Measurements from ENCODE around the gene KIF25. TPM values are rescaled to one million over a fixed set of nuclear protein-coding genes. Genes with fewer than 3 reads are reported as not detected.

The KIF25 gene
- total RNA-seq, 1 experiment from 2014 or later, result not detected

DNA sequence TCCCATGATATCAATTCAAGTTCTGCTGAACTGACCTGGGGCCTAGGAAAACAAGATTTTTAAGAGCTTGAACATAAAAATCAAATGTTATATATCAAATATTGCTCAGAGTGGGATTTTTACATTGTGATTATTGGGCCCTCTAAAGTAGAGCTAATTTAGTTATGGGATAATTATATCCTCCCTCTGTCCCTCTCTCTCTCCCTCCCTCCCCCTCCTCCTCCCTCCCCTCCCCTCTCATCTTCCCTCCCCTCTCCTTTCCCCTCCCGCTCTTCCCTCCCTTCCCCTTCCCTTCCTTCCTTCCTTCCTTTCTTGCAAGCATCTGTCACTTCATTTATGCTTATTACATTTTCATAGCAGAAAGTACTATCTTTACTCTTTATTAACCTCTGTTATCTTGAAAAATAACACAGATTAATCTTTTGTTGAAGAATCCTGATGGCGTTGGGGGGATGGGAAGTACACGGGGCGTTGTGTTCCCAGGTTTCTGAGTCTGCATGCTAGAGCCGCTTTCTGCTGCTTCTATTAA lies 32.8 kb downstream of the KIF25 start:
- H3K4me1 ChIP-seq (replicated peaks; ENCODE audit: insufficient read depth), result no peaks in the 10 kb centered on the region
- H3K4me2 ChIP-seq, result no peak overlapping the region
- H3K9me3 ChIP-seq (ENCODE audit: insufficient read depth, low read depth), result peaks cover 3% of the 10 kb centered on the region; the same call in 1 of the 2 replicates
- no TSS peak for BruUV-seq (replicated peaks)
- intact Hi-C loops (cut with micrococcal nuclease; ENCODE audit: unreplicated experiment), result no loop called here
- CTCF ChIA-PET, result no interaction called here
- no peaks in the 10 kb centered on the region for H4K20me1 ChIP-seq (ENCODE audit: insufficient read depth)
- no peak for TF ChIP-seq EZH2 (IDR thresholded peaks at IDR 0.05; ENCODE audit: low read depth)
- TF ChIP-seq, protein P1, sequence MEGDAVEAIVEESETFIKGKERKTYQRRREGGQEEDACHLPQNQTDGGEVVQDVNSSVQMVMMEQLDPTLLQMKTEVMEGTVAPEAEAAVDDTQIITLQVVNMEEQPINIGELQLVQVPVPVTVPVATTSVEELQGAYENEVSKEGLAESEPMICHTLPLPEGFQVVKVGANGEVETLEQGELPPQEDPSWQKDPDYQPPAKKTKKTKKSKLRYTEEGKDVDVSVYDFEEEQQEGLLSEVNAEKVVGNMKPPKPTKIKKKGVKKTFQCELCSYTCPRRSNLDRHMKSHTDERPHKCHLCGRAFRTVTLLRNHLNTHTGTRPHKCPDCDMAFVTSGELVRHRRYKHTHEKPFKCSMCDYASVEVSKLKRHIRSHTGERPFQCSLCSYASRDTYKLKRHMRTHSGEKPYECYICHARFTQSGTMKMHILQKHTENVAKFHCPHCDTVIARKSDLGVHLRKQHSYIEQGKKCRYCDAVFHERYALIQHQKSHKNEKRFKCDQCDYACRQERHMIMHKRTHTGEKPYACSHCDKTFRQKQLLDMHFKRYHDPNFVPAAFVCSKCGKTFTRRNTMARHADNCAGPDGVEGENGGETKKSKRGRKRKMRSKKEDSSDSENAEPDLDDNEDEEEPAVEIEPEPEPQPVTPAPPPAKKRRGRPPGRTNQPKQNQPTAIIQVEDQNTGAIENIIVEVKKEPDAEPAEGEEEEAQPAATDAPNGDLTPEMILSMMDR (conservative IDR thresholded peaks at IDR 0.05), result no peak
- H2AFZ ChIP-seq, result no peak overlapping the region
- no peak overlapping the region for H3K27ac ChIP-seq
- H3K36me3 ChIP-seq (ENCODE audit: low read depth), result no peaks in the 10 kb centered on the region
- no peaks in the 10 kb centered on the region for H3K79me2 ChIP-seq (ENCODE audit: low read depth)
- no peak for DNase-seq
- no peaks in the 10 kb centered on the region; the same call in 1 of the 2 replicates for H3K27me3 ChIP-seq (ENCODE audit: insufficient read depth, low read depth)
- POLR2A ChIA-PET (ENCODE audit: unreplicated experiment), result no interaction called here
- peaks cover under 1% of the 10 kb centered on the region; the same call in 1 of the 2 replicates for H3F3A ChIP-seq (ENCODE audit: insufficient read depth, low read depth)
- H3K4me3 ChIP-seq, result no peak overlapping the region
- H3K9me2 ChIP-seq (ENCODE audit: insufficient read depth), result no peaks in the 10 kb centered on the region

DNA sequence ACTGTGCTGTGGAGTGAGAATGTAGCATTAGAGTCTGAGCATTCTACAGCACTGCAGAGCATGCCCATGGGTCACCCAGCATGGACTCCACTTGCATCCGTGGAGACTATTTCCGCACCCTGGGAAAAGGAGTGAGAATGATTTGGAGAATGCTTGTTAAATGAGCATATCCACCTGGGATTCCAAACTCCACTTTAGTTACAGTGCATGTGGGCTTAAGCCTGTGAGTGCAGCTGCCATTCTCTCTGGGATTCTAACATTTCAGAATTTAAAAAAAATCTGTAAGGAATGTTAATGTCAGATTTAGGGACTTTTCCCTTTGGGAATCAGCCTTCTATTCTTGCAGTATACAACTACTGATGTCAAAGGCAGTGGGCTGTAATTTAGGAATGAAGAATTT lies 33.4 kb downstream of the KIF25 start:
- no peak overlapping the region for H3K27ac ChIP-seq
- no peaks in the 10 kb centered on the region for H3K9me2 ChIP-seq (ENCODE audit: insufficient read depth)
- no peaks in the 10 kb centered on the region for H3K79me2 ChIP-seq (ENCODE audit: low read depth)
- ChIA-PET POLR2A (ENCODE audit: unreplicated experiment) (no interaction called here), CTCF (interaction anchor here (0.6 kb wide), 1 partner anchor 64 kb away, joined by 4 read pairs; no protein-coding TSS in a partner anchor)
- H3K36me3 ChIP-seq (ENCODE audit: low read depth), result no peaks in the 10 kb centered on the region
- H3K9me3 ChIP-seq (ENCODE audit: insufficient read depth, low read depth), result no peaks in the 10 kb centered on the region
- no peak for DNase-seq
- no peak overlapping the region for H3K4me3 ChIP-seq
- H3K4me2 ChIP-seq, result no peak overlapping the region
- no peak overlapping the region for H2AFZ ChIP-seq
- no peaks in the 10 kb centered on the region; the same call in 1 of the 2 replicates for H3K27me3 ChIP-seq (ENCODE audit: insufficient read depth, low read depth)
- H3F3A ChIP-seq (ENCODE audit: insufficient read depth, low read depth), result 0 out of 2 replicates have a peak, but pooled peaks cover 4% of the 10 kb centered on the region
- TF ChIP-seq, protein P1 (conservative IDR thresholded peaks at IDR 0.05), result no peak
- TF ChIP-seq EZH2 (IDR thresholded peaks at IDR 0.05; ENCODE audit: low read depth), result no peak
- no TSS peak for BruUV-seq (replicated peaks)
- intact Hi-C loops (cut with micrococcal nuclease; ENCODE audit: unreplicated experiment), result no loop called here
- peaks cover 4% of the 10 kb centered on the region; the same call in 1 of the 2 replicates for H3K4me1 ChIP-seq (replicated peaks; ENCODE audit: insufficient read depth)
- H4K20me1 ChIP-seq (ENCODE audit: insufficient read depth), result no peaks in the 10 kb centered on the region

DNA sequence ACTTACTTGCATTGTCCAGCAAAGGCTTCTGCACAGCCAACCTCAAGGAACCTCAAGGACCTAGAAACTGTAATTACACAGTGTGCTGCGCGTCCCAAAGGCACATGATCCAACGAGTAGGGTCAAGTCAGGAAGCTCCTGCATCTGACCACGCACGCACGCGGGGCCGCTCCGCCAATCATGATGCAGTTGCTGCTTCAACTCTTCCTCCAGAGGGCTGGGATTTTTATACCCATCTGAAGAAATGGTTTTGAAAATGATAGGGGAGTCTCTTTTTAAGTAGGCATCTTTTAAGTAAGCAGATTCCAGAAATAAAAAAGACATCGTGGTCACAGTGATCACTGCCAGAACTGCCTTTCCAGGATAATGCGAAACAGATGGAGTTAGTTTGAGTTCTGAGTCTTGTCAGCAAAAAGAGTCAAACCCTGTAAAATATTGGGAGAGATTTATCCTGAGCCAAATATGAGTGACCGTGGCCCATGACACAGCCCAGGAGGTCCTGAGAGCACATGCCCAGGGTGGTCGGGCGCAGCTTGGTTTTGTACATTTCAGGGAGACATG lies 34.0 kb downstream of the KIF25 start:
- Histone ChIP-seq H3F3A (ENCODE audit: insufficient read depth, low read depth) (0 out of 2 replicates have a peak, but pooled peaks cover 4% of the 10 kb centered on the region), H3K4me1 (replicated peaks; ENCODE audit: insufficient read depth) (peaks cover 10% of the 10 kb centered on the region; the same call in 1 of the 2 replicates), H2AFZ (no peak overlapping the region), H3K79me2 (ENCODE audit: low read depth) (no peaks in the 10 kb centered on the region), H3K9me2 (ENCODE audit: insufficient read depth) (no peaks in the 10 kb centered on the region), H4K20me1 (ENCODE audit: insufficient read depth) (no peaks in the 10 kb centered on the region), H3K27ac (no peak overlapping the region), H3K27me3 (ENCODE audit: insufficient read depth, low read depth) (peaks cover under 1% of the 10 kb centered on the region; the same call in 1 of the 2 replicates), H3K4me3 (no peak overlapping the region), H3K36me3 (ENCODE audit: low read depth) (no peaks in the 10 kb centered on the region), H3K9me3 (ENCODE audit: insufficient read depth, low read depth) (no peaks in the 10 kb centered on the region), H3K4me2 (no peak overlapping the region)
- intact Hi-C loops (cut with micrococcal nuclease; ENCODE audit: unreplicated experiment), result no loop called here
- CTCF ChIA-PET, result no interaction called here
- DNase-seq, result no peak
- POLR2A ChIA-PET (ENCODE audit: unreplicated experiment), result no interaction called here
- no TSS peak for BruUV-seq (replicated peaks)
- TF ChIP-seq, protein P1 (conservative IDR thresholded peaks at IDR 0.05), result no peak
- TF ChIP-seq EZH2 (IDR thresholded peaks at IDR 0.05; ENCODE audit: low read depth), result no peak
